CD4-positive, alpha-beta memory T cell (primary cell): ENCODE measurements around the gene CMPK1. TPM values are rescaled to one million over a fixed set of nuclear protein-coding genes. Genes with fewer than 3 reads are reported as not detected.
A peak's percentile ranks its signal among the peaks of the same experiment; 100 is the strongest.

ENCODE experiments used
- CTCF ChIA-PET: fragments of 350-600 bp; sonication (Branson Sonifier 250); formaldehyde crosslinking; loops from one replicate; lab custom pipeline; 2021; ENCODE audit warnings: inconsistent platforms; ENCODE audit not compliant: partially characterized antibody; lab: Charles Lee
- POLR2A ChIA-PET: fragments of 350-600 bp; sonication (Branson Sonifier 250); formaldehyde crosslinking; loops from one replicate; lab custom pipeline; 2021; ENCODE audit not compliant: partially characterized antibody; lab: Charles Lee
- DNase-seq, 5 donors: peaks; one replicate each; pipeline versions ENCODE4 v3.0.0 to v3.0.0-alpha.2; 2020 to 2022; ENCODE audit warnings: mixed read lengths in 1 of 5
- H3K27ac ChIP-seq: one replicate; pipeline ENCODE4 v1.7.0; 2013; ENCODE audit warnings: low read depth, low read length
- H3K27me3 ChIP-seq: 2 replicates; pipeline ENCODE4 v1.7.0; 2013; ENCODE audit warnings: mild to moderate bottlenecking, low read length, moderate library complexity; ENCODE audit not compliant: insufficient read depth
- H3K36me3 ChIP-seq: 2 replicates; pipeline ENCODE4 v1.7.0; 2013; ENCODE audit warnings: mild to moderate bottlenecking, low read length, moderate library complexity; ENCODE audit not compliant: insufficient read depth
- H3K4me1 ChIP-seq: 2 replicates; pipeline ENCODE4 v1.7.0; 2013; ENCODE audit warnings: mild to moderate bottlenecking, low read length, moderate library complexity; ENCODE audit not compliant: insufficient read depth
- H3K4me3 ChIP-seq, 2 donors: one replicate each; pipeline ENCODE4 v1.7.0; 2013; ENCODE audit warnings: low read length in 2 of 2, mild to moderate bottlenecking in 1 of 2
- H3K9me3 ChIP-seq, 2 donors: one replicate each; pipeline ENCODE4 v1.7.0; 2013; ENCODE audit warnings: low read length in 2 of 2, control low read depth in 1 of 2; ENCODE audit not compliant: control insufficient read depth in 1 of 2
- H3K27ac Mint-ChIP-seq, 7 donors: one replicate each; pipeline ENCODE4 v1.8.0; 2020 to 2021; ENCODE audit warnings: mixed read lengths in 7 of 7, mild to moderate bottlenecking in 6 of 7, inconsistent platforms in 3 of 7, moderate library complexity in 3 of 7
- H3K27me3 Mint-ChIP-seq, 2 donors: one replicate each; pipeline ENCODE4 v1.8.0; 2020 to 2021; ENCODE audit warnings: mixed read lengths in 2 of 2
- H3K36me3 Mint-ChIP-seq, 2 donors: one replicate each; pipeline ENCODE4 v1.8.0; 2020 to 2021; ENCODE audit warnings: mixed read lengths in 2 of 2, inconsistent platforms in 1 of 2, mild to moderate bottlenecking in 1 of 2
- H3K4me1 Mint-ChIP-seq, 4 donors: one replicate each; pipeline ENCODE4 v1.8.0; 2020 to 2021; ENCODE audit warnings: mixed read lengths in 4 of 4, mild to moderate bottlenecking in 1 of 4
- H3K4me3 Mint-ChIP-seq, 8 donors: one replicate each; pipeline ENCODE4 v1.8.0; 2020 to 2021; ENCODE audit warnings: mixed read lengths in 8 of 8, mild to moderate bottlenecking in 7 of 8, moderate library complexity in 6 of 8, inconsistent platforms in 3 of 8
- H3K9me3 Mint-ChIP-seq, 8 donors: one replicate each; pipeline ENCODE4 v1.8.0; 2020 to 2021; ENCODE audit warnings: mixed read lengths in 8 of 8, mild to moderate bottlenecking in 5 of 8, inconsistent platforms in 3 of 8, moderate library complexity in 1 of 8
- intact Hi-C: fragments of 100-400 bp; cut with micrococcal nuclease; formaldehyde crosslinking; loops from one replicate; pipeline ENCODE4 v1.15.1; 2023
- polyA plus RNA-seq, 2 donors: library from polyadenylated mRNA; unstranded; fragments of 300-500 nt; fragmentation: Illumina TruSeq; gene quantifications; one replicate each; pipeline ENCODE4 v1.2.3, GENCODE V29; 2021
- total RNA-seq, 2 experiments: library from RNA; stranded (reverse); gene quantifications; one replicate each; pipeline ENCODE4 v1.2.3, GENCODE V29; 2021

Gene CMPK1
- total and polyA plus RNA-seq, 4 experiments from 2014 or later: 152 to 216 (median 166) TPM

GRCh38 chr1:47411436-47411835 is 77.8 kb downstream of the CMPK1 start:
- intact Hi-C loops: no loop called here
- Histone ChIP-seq H3K4me3 (no peak overlapping the region), H3K4me1 (no peaks in the 10 kb centered on the region), H3K36me3 (no peaks in the 10 kb centered on the region), H3K27ac (no peak overlapping the region), H3K9me3 (no peaks in the 10 kb centered on the region), H3K27me3 (no peaks in the 10 kb centered on the region)
- H3K4me1 Mint-ChIP-seq: peaks cover 0 to 10% (median under 1%) of the 10 kb centered on the region in 4 donors
- ChIA-PET POLR2A (no interaction called here), CTCF (no interaction called here)
- H3K4me3 Mint-ChIP-seq: no peak overlapping the region
- no peak for DNase-seq
- no peaks in the 10 kb centered on the region for H3K9me3 Mint-ChIP-seq
- H3K36me3 Mint-ChIP-seq: no peaks in the 10 kb centered on the region
- H3K27ac Mint-ChIP-seq: no peak overlapping the region
- peaks cover 20 to 30% of the 10 kb centered on the region in 2 donors for H3K27me3 Mint-ChIP-seq

GRCh38 chr1:47412437-47412836 is 78.8 kb downstream of the CMPK1 start:
- Mint-ChIP-seq H3K27ac (no peak overlapping the region), H3K27me3 (peaks cover 24 to 32% of the 10 kb centered on the region in 2 donors), H3K4me1 (peaks cover 0 to 13% (median 2%) of the 10 kb centered on the region in 4 donors), H3K9me3 (no peaks in the 10 kb centered on the region), H3K36me3 (no peaks in the 10 kb centered on the region), H3K4me3 (no peak overlapping the region)
- Histone ChIP-seq H3K9me3 (no peaks in the 10 kb centered on the region), H3K4me3 (no peak overlapping the region), H3K4me1 (no peaks in the 10 kb centered on the region), H3K36me3 (no peaks in the 10 kb centered on the region), H3K27me3 (peaks cover 2% of the 10 kb centered on the region), H3K27ac (no peak overlapping the region)
- ChIA-PET CTCF (no interaction called here), POLR2A (no interaction called here)
- intact Hi-C loops: no loop called here
- no peak for DNase-seq

GRCh38 chr1:47415728-47416318 is 82.2 kb downstream of the CMPK1 start, which contains the start of gene FOXE3:
TSS of gene FOXE3 (plus strand) at chr1:47416285. CDS start at chr1:47416316, 31 bp downstream.
- Histone ChIP-seq H3K27me3 (peaks cover 9% of the 10 kb centered on the region), H3K4me1 (no peaks in the 10 kb centered on the region), H3K4me3 (no peak within 1 kb of the TSS), H3K36me3 (no peaks in the 10 kb centered on the region), H3K27ac (no peak within 1 kb of the TSS), H3K9me3 (no peaks in the 10 kb centered on the region)
- DNase-seq: no peak
- peaks cover 0 to 3% of the 10 kb centered on the region in 2 donors for H3K36me3 Mint-ChIP-seq
- peaks cover 0 to 2% (median 0%) of the 10 kb centered on the region in 8 donors for H3K9me3 Mint-ChIP-seq
- intact Hi-C loops: no loop called here
- peaks cover 0 to 22% (median 3%) of the 10 kb centered on the region in 4 donors for H3K4me1 Mint-ChIP-seq
- ChIA-PET POLR2A (no interaction called here), CTCF (interaction anchor here (1.9 kb wide), 1 partner anchor 17 kb away, joined by 4 read pairs; no protein-coding TSS in a partner anchor)
- H3K4me3 Mint-ChIP-seq: peak within 1 kb of the TSS; percentile 36 to 82 (median 66)
- H3K27ac Mint-ChIP-seq: peak within 1 kb of the TSS in 1 of 7 donors; percentile 32
- peaks cover 35 to 36% of the 10 kb centered on the region in 2 donors for H3K27me3 Mint-ChIP-seq

GRCh38 chr1:47416319-47417169 is 83.0 kb downstream of the CMPK1 start:
- Mint-ChIP-seq H3K4me1 (peaks cover 0 to 22% (median 3%) of the 10 kb centered on the region in 4 donors), H3K9me3 (peaks cover 0 to 2% (median 0%) of the 10 kb centered on the region in 8 donors), H3K27ac (peak overlapping the region in 1 of 7 donors; percentile 32), H3K36me3 (peaks cover 0 to 3% of the 10 kb centered on the region in 2 donors), H3K27me3 (peaks cover 35% of the 10 kb centered on the region in 2 donors), H3K4me3 (peak overlapping the region in 7 of 8 donors; percentile 58 to 82 (median 68))
- Histone ChIP-seq H3K27me3 (peaks cover 9% of the 10 kb centered on the region), H3K27ac (no peak overlapping the region), H3K9me3 (no peaks in the 10 kb centered on the region), H3K4me1 (no peaks in the 10 kb centered on the region), H3K36me3 (no peaks in the 10 kb centered on the region), H3K4me3 (no peak overlapping the region)
- intact Hi-C loops: no loop called here
- POLR2A ChIA-PET: no interaction called here
- DNase-seq: no peak
- CTCF ChIA-PET: interaction anchor here (1.2 kb wide), 1 partner anchor 223 kb away, joined by 3 read pairs; no protein-coding TSS in a partner anchor

GRCh38 chr1:47417170-47418044 is 83.8 kb downstream of the CMPK1 start:
- ChIA-PET POLR2A (no interaction called here), CTCF (interaction anchor here (1.2 kb wide), 2 partner anchors 20 to 224 kb away, joined by 3 read pairs; no protein-coding TSS in a partner anchor)
- Histone ChIP-seq H3K27me3 (peaks cover 9% of the 10 kb centered on the region), H3K4me3 (no peak overlapping the region), H3K9me3 (no peaks in the 10 kb centered on the region), H3K27ac (no peak overlapping the region), H3K36me3 (no peaks in the 10 kb centered on the region), H3K4me1 (no peaks in the 10 kb centered on the region)
- H3K27me3 Mint-ChIP-seq: peaks cover 35% of the 10 kb centered on the region in 2 donors
- no peak overlapping the region for H3K27ac Mint-ChIP-seq
- H3K4me3 Mint-ChIP-seq: peak overlapping the region in 6 of 8 donors; percentile 46 to 68 (median 58)
- intact Hi-C loops: no loop called here
- H3K4me1 Mint-ChIP-seq: peaks cover 0 to 22% (median 3%) of the 10 kb centered on the region in 4 donors
- peaks cover 0 to 2% (median 0%) of the 10 kb centered on the region in 8 donors for H3K9me3 Mint-ChIP-seq
- peaks cover 0 to 3% of the 10 kb centered on the region in 2 donors for H3K36me3 Mint-ChIP-seq
- no peak for DNase-seq

- Mint-ChIP-seq H3K4me3 (peak overlapping the region in 3 of 8 donors; percentile 42 to 58 (median 49)), H3K27ac (no peak overlapping the region), H3K4me1 (peaks cover 0 to 22% (median 3%) of the 10 kb centered on the region in 4 donors), H3K36me3 (peaks cover 0 to 3% of the 10 kb centered on the region in 2 donors), H3K9me3 (peaks cover 0 to 2% (median 0%) of the 10 kb centered on the region in 8 donors), H3K27me3 (peaks cover 35% of the 10 kb centered on the region in 2 donors)
- intact Hi-C loops: no loop called here
- no peak for DNase-seq
- Histone ChIP-seq H3K9me3 (no peaks in the 10 kb centered on the region), H3K4me3 (no peak overlapping the region), H3K27ac (no peak overlapping the region), H3K36me3 (no peaks in the 10 kb centered on the region), H3K27me3 (peaks cover 9% of the 10 kb centered on the region), H3K4me1 (no peaks in the 10 kb centered on the region)
- ChIA-PET CTCF (interaction anchor here (1.2 kb wide), 2 partner anchors 19 to 225 kb away, joined by 3 read pairs; no protein-coding TSS in a partner anchor), POLR2A (no interaction called here)
Observed at GRCh38 chr1:47418122-47418521, 84.5 kb downstream of the CMPK1 start.
